Epithelial cell of proximal tubule (primary cell): ENCODE results near the gene RHBG. TPM values are rescaled to one million over a fixed set of nuclear protein-coding genes. Genes with fewer than 3 reads are reported as not detected.

Source experiments
- DNase-seq: peaks from one replicate; pipeline ENCODE4 v3.0.0-alpha.2; 2011; ENCODE audit warnings: low read depth
- H3K4me3 ChIP-seq: 2 replicates; pipeline ENCODE4 v1.5.1; 2011; ENCODE audit warnings: low read depth, mild to moderate bottlenecking, low read length
- CTCF ChIP-seq: conservative IDR thresholded peaks from 2 replicates; pipeline ENCODE4 v1.5.1; 2012; ENCODE audit warnings: low read depth, mild to moderate bottlenecking, low read length
- total RNA-seq: library from RNA; depleted of rRNA; stranded (reverse); fragments of >200 nt; gene quantifications from 2 replicates; pipeline ENCODE4 v1.2.3, GENCODE V29; 2015

Gene RHBG
- total RNA-seq, 1 donor from 2014 or later, result not detected

- no peak for DNase-seq
- TF ChIP-seq CTCF, result no peak
- H3K4me3 ChIP-seq, result no peak overlapping the region
Observed at GRCh38 chr1:156400191-156400935, 31.4 kb downstream of the RHBG start.

- DNase-seq, result no peak
- no peak overlapping the region for H3K4me3 ChIP-seq
- TF ChIP-seq CTCF, result no peak
Observed at GRCh38 chr1:156401041-156401574, 32.1 kb downstream of the RHBG start.

GRCh38 chr1:156401681-156402081 is 32.7 kb downstream of the RHBG start:
- DNase-seq, result no peak
- no peak for TF ChIP-seq CTCF

GRCh38 chr1:156402331-156403020 is 33.5 kb downstream of the RHBG start:
- H3K4me3 ChIP-seq, result no peak overlapping the region
- DNase-seq, result no peak
- TF ChIP-seq CTCF, result no peak

More at GRCh38 chr1:156401681-156402081, 32.7 kb downstream of the RHBG start:
- no peak overlapping the region for H3K4me3 ChIP-seq

- TF ChIP-seq CTCF, result no peak
- DNase-seq, result no peak
Observed at GRCh38 chr1:156405670-156406069, 36.7 kb downstream of the RHBG start.

GRCh38 chr1:156406251-156406650 is 37.2 kb downstream of the RHBG start:
- TF ChIP-seq CTCF, result no peak
- no peak overlapping the region for H3K4me3 ChIP-seq
- no peak for DNase-seq

More at GRCh38 chr1:156405670-156406069, 36.7 kb downstream of the RHBG start:
- H3K4me3 ChIP-seq, result no peak overlapping the region

GRCh38 chr1:156407344-156407743 is 38.3 kb downstream of the RHBG start:
- DNase-seq, result no peak
- TF ChIP-seq CTCF, result no peak

More at GRCh38 chr1:156407344-156407743, 38.3 kb downstream of the RHBG start:
- no peak overlapping the region for H3K4me3 ChIP-seq
